MM.1S (cell line): ENCODE results near the gene UST.

Experiments used
- DNase-seq: peaks from one replicate; pipeline ENCODE4 v3.0.0-alpha.2; 2015
- H2AFZ ChIP-seq: fragments of 300-600 bp; sonication (generic); 2 replicates; pipeline ENCODE4 v1.6.0; 2016; ENCODE audit warnings: antibody characterized with exemption, low read length
- H3F3A ChIP-seq: fragments of 300-600 bp; sonication (generic); 2 replicates; pipeline ENCODE4 v1.6.1; 2016; ENCODE audit warnings: mild to moderate bottlenecking, antibody characterized with exemption, low read length, moderate library complexity, mixed read lengths; ENCODE audit not compliant: insufficient read depth
- H3K27ac ChIP-seq: fragments of 300-600 bp; sonication (generic); 2 replicates; pipeline ENCODE4 v1.5.1; 2016; ENCODE audit warnings: mild to moderate bottlenecking, low read length
- H3K27me3 ChIP-seq: fragments of 300-600 bp; sonication (generic); replicated peaks from 2 replicates; pipeline ENCODE4 v1.6.0; 2016; ENCODE audit warnings: low read length; ENCODE audit not compliant: insufficient read depth
- H3K36me3 ChIP-seq: fragments of 300-600 bp; sonication (generic); replicated peaks from 2 replicates; pipeline ENCODE4 v1.6.1; 2016; ENCODE audit warnings: mild to moderate bottlenecking, low read length, mixed read lengths; ENCODE audit not compliant: insufficient read depth
- H3K4me1 ChIP-seq: fragments of 300-600 bp; sonication (generic); 2 replicates; pipeline ENCODE4 v1.6.1; 2016; ENCODE audit warnings: low read length, mixed read lengths
- H3K4me2 ChIP-seq: fragments of 300-600 bp; sonication (generic); 2 replicates; pipeline ENCODE4 v1.6.0; 2016; ENCODE audit warnings: low read depth, low read length
- H3K4me3 ChIP-seq: fragments of 300-600 bp; sonication (generic); 2 replicates; pipeline ENCODE4 v1.5.1; 2016; ENCODE audit warnings: low read length, mixed read lengths
- H3K79me2 ChIP-seq: fragments of 300-600 bp; sonication (generic); 2 replicates; pipeline ENCODE4 v1.6.1; 2016; ENCODE audit warnings: mixed run types, low read length, mixed read lengths
- H3K9ac ChIP-seq: fragments of 300-600 bp; sonication (generic); 2 replicates; pipeline ENCODE4 v1.6.1; 2016; ENCODE audit warnings: low read length, mixed read lengths
- H3K9me2 ChIP-seq: fragments of 300-600 bp; sonication (generic); replicated peaks from 2 replicates; pipeline ENCODE4 v1.6.1; 2016; ENCODE audit warnings: mild to moderate bottlenecking, low read length, mixed read lengths; ENCODE audit not compliant: insufficient read depth
- H3K9me3 ChIP-seq: fragments of 300-600 bp; sonication (generic); replicated peaks from 2 replicates; pipeline ENCODE4 v1.6.1; 2016; ENCODE audit warnings: mild to moderate bottlenecking, low read length, mixed read lengths; ENCODE audit not compliant: insufficient read depth
- H4K20me1 ChIP-seq: fragments of 300-600 bp; sonication (generic); 2 replicates; pipeline ENCODE4 v1.6.1; 2016; ENCODE audit warnings: mild to moderate bottlenecking, low read length, moderate library complexity, mixed read lengths; ENCODE audit not compliant: insufficient read depth
- EZH2 ChIP-seq: fragments of 300-600 bp; sonication (generic); optimal IDR thresholded peaks from 2 replicates; pipeline ENCODE3; 2017; ENCODE audit warnings: low read depth, mild to moderate bottlenecking, antibody characterized with exemption, low read length, mixed read lengths
- EZH2phosphoT487 ChIP-seq: fragments of 300-600 bp; sonication (generic); IDR thresholded peaks from 2 replicates; pipeline ENCODE4 v1.6.1; 2018; ENCODE audit warnings: antibody characterized with exemption, low read length
- TF ChIP-seq, protein P1 (sequence below): fragments of 300-600 bp; sonication (generic); IDR thresholded peaks from 2 replicates; pipeline ENCODE4 v1.5.1; 2016; ENCODE audit warnings: antibody characterized with exemption, low read length, mixed read lengths

Gene UST

DNA sequence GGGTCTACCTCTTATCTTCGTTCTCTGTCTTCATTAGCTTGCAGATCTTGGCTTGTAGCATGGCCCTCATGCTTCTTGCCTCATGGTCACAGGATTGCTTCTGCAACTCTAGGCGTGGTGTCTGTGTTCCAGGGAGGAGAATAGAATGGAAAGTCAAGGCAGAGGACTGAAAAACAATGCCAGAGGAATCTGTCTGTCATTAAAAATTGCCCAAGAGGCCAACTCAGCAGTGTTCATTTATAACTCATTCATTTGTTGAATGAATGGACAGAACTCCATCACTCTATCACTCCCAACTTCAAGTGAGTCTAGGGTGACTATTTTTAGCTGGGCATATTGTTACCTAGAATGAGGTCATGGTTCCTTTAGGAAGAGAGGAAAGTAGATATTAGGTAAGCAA lies 179.6 kb downstream of the UST start:
- H3K9me2 ChIP-seq, result no peaks in the 10 kb centered on the region
- H3K36me3 ChIP-seq, result no peaks in the 10 kb centered on the region
- H2AFZ ChIP-seq, result no peak overlapping the region
- no peak overlapping the region for H3K9ac ChIP-seq
- no peaks in the 10 kb centered on the region for H3K79me2 ChIP-seq
- no peak overlapping the region for H3K4me3 ChIP-seq
- TF ChIP-seq EZH2phosphoT487 (no peak), EZH2 (no peak)
- TF ChIP-seq, protein P1, sequence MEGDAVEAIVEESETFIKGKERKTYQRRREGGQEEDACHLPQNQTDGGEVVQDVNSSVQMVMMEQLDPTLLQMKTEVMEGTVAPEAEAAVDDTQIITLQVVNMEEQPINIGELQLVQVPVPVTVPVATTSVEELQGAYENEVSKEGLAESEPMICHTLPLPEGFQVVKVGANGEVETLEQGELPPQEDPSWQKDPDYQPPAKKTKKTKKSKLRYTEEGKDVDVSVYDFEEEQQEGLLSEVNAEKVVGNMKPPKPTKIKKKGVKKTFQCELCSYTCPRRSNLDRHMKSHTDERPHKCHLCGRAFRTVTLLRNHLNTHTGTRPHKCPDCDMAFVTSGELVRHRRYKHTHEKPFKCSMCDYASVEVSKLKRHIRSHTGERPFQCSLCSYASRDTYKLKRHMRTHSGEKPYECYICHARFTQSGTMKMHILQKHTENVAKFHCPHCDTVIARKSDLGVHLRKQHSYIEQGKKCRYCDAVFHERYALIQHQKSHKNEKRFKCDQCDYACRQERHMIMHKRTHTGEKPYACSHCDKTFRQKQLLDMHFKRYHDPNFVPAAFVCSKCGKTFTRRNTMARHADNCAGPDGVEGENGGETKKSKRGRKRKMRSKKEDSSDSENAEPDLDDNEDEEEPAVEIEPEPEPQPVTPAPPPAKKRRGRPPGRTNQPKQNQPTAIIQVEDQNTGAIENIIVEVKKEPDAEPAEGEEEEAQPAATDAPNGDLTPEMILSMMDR, result no peak
- no peaks in the 10 kb centered on the region for H3K9me3 ChIP-seq
- H3K4me2 ChIP-seq, result no peak overlapping the region
- no peak for DNase-seq
- no peaks in the 10 kb centered on the region for H4K20me1 ChIP-seq
- no peak overlapping the region for H3K27ac ChIP-seq
- no peaks in the 10 kb centered on the region for H3K4me1 ChIP-seq
- H3K27me3 ChIP-seq, result no peaks in the 10 kb centered on the region
- H3F3A ChIP-seq, result no peaks in the 10 kb centered on the region

DNA sequence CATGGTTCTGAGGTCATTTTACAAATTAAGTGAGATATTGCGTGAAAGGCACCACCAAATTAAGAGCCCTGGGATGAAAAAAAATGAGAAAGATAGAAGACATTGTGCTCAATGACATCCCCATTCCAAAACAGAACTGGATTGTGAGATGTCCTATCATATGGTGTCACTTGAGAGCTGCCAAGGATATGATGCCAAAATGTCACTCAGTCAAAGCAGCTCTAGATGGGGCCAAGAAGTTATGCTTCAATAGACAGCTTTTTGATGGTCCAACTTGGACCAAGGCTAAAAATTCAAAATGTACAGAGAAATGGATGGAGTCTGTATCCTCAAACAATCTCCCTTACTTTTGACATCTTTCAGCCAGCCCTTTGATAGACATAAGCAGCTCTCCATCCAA lies 180.8 kb downstream of the UST start:
- Histone ChIP-seq H3K9ac (no peak overlapping the region), H4K20me1 (no peaks in the 10 kb centered on the region), H3K36me3 (no peaks in the 10 kb centered on the region), H3K27me3 (no peaks in the 10 kb centered on the region), H3K4me1 (no peaks in the 10 kb centered on the region), H3F3A (no peaks in the 10 kb centered on the region), H3K27ac (no peak overlapping the region), H3K79me2 (no peaks in the 10 kb centered on the region), H3K9me3 (no peaks in the 10 kb centered on the region), H3K4me2 (no peak overlapping the region), H3K9me2 (no peaks in the 10 kb centered on the region), H3K4me3 (no peak overlapping the region), H2AFZ (no peak overlapping the region)
- DNase-seq, result no peak
- TF ChIP-seq, protein P1, result no peak

GRCh38 chr6:148928811-148929210 lies 182.0 kb downstream of the UST start:
- Histone ChIP-seq H3K27ac (no peak overlapping the region), H3K4me1 (no peaks in the 10 kb centered on the region), H3K9me3 (no peaks in the 10 kb centered on the region), H3K36me3 (no peaks in the 10 kb centered on the region), H3K9ac (no peak overlapping the region), H3K4me2 (no peak overlapping the region), H3F3A (no peaks in the 10 kb centered on the region), H3K9me2 (no peaks in the 10 kb centered on the region), H3K79me2 (no peaks in the 10 kb centered on the region), H3K4me3 (no peak overlapping the region), H3K27me3 (no peaks in the 10 kb centered on the region), H2AFZ (no peak overlapping the region), H4K20me1 (no peaks in the 10 kb centered on the region)
- no peak for DNase-seq
- TF ChIP-seq EZH2phosphoT487 (no peak), EZH2 (no peak)
- TF ChIP-seq, protein P1, result no peak
